ENCODE data around the gene JUND. TPM values are rescaled to one million over a fixed set of nuclear protein-coding genes. Genes with fewer than 3 reads are reported as not detected.

JUND gene
- total and polyA plus RNA-seq, 2 experiments from 2014 or later, result 40.0 to 181 TPM

DNA sequence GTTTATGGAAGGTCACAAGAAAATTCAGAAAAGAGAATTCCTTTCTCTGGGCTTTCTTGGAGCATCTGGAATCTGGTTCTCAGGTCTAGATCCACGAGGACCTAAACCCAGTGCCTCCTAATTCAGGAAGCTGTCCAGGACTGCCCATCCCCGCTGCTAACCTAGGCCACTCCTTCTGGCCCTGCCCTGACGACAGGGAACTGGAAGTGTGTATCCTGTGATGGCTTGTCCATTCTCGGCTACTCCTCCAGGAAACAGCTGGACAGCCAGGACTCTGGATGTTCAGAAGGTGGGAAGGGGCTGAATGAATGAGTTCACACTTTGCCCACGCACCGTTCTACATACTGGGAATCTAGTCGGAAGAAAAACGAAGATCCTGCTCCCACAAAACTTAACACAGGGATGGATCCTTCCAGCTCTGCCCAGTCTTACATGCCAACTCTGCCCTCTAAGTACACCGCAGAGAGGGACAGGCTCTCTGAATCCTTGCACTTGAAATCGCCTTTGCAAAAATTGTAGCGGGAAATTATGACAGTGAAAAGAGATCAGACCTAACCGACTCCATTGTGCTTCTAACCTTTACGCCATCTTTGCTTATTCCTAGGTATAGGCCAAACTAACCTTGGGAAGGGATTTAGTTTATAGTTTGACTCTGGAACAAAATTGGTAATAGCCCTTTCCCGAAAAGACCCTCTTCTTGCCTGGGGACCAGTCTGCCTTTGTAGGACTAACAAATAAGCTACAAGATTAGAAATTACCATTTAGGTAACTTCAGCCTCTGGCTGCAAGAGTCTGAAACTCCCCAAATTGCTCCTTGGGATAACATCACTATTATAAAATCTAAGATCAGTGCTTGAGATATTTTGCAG lies 39.7 kb upstream of the JUND start:
- peak overlapping the region; percentile 91; the same call in 1 of the 2 replicates for H3K27ac ChIP-seq (ENCODE audit: low read depth)
- H3K27me3 ChIP-seq (ENCODE audit: insufficient read depth), result no peaks in the 10 kb centered on the region
- Mint-ChIP-seq H3K9me3 (no peaks in the 10 kb centered on the region), H3K4me3 (peak overlapping the region; percentile 92), H3K4me1 (peaks cover 32% of the 10 kb centered on the region), H3K27ac (peak overlapping the region; percentile 92; the same call in 1 of the 2 replicates), H3K27me3 (ENCODE audit: insufficient read depth, low read depth, poor library complexity) (peaks cover 21% of the 10 kb centered on the region), H3K36me3 (ENCODE audit: low read depth) (peaks cover 33% of the 10 kb centered on the region)
- no peak overlapping the region for H2AFZ ChIP-seq
- peaks cover 38% of the 10 kb centered on the region; the same call in 1 of the 2 replicates for H3F3A ChIP-seq (replicated peaks; ENCODE audit: low read depth)
- peak overlapping the region; percentile 92 for H3K4me2 ChIP-seq
- peaks cover 60% of the 10 kb centered on the region for H3K79me2 ChIP-seq (replicated peaks; ENCODE audit: insufficient read depth)
- H3K4me3 ChIP-seq, result peak overlapping the region; percentile 76
- peaks cover 14% of the 10 kb centered on the region for H3K4me1 ChIP-seq (ENCODE audit: insufficient read depth)
- H4K20me1 ChIP-seq (replicated peaks; ENCODE audit: insufficient read depth), result peaks cover 17% of the 10 kb centered on the region
- H3K36me3 ChIP-seq (ENCODE audit: insufficient read depth), result no peaks in the 10 kb centered on the region; the same call in 1 of the 2 replicates
- DNase-seq (ENCODE audit: low spot score), result no peak
- H3K9me2 ChIP-seq (ENCODE audit: insufficient read depth), result no peaks in the 10 kb centered on the region
- no peak for ATAC-seq
- TF ChIP-seq EZH2phosphoT487 (IDR thresholded peaks at IDR 0.05; ENCODE audit: unreplicated experiment) (no peak), CREB1 (CRISPR knock-in tag; IDR thresholded peaks at IDR 0.05; ENCODE audit: low read depth) (no peak), NANOG (IDR thresholded peaks at IDR 0.05; ENCODE audit: borderline replicate concordance) (no peak), STAT1 (IDR thresholded peaks at IDR 0.05; ENCODE audit: unreplicated experiment) (no peak), POLR2AphosphoS5 (IDR thresholded peaks at IDR 0.05; ENCODE audit: low read depth) (no peak), ZNF331 (CRISPR knock-in tag; IDR thresholded peaks at IDR 0.05; ENCODE audit: low read depth) (no peak), ZNF114 (CRISPR knock-in tag; IDR thresholded peaks at IDR 0.05) (no peak), EZH2 (IDR thresholded peaks at IDR 0.05; ENCODE audit: low read depth, unreplicated experiment) (no peak), JUNB (IDR thresholded peaks at IDR 0.05; ENCODE audit: unreplicated experiment) (no peak)
- TF ChIP-seq, protein P1, sequence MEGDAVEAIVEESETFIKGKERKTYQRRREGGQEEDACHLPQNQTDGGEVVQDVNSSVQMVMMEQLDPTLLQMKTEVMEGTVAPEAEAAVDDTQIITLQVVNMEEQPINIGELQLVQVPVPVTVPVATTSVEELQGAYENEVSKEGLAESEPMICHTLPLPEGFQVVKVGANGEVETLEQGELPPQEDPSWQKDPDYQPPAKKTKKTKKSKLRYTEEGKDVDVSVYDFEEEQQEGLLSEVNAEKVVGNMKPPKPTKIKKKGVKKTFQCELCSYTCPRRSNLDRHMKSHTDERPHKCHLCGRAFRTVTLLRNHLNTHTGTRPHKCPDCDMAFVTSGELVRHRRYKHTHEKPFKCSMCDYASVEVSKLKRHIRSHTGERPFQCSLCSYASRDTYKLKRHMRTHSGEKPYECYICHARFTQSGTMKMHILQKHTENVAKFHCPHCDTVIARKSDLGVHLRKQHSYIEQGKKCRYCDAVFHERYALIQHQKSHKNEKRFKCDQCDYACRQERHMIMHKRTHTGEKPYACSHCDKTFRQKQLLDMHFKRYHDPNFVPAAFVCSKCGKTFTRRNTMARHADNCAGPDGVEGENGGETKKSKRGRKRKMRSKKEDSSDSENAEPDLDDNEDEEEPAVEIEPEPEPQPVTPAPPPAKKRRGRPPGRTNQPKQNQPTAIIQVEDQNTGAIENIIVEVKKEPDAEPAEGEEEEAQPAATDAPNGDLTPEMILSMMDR (conservative IDR thresholded peaks at IDR 0.05; ENCODE audit: low read depth in 2 of 2), result no peak
- TF ChIP-seq, protein P2, sequence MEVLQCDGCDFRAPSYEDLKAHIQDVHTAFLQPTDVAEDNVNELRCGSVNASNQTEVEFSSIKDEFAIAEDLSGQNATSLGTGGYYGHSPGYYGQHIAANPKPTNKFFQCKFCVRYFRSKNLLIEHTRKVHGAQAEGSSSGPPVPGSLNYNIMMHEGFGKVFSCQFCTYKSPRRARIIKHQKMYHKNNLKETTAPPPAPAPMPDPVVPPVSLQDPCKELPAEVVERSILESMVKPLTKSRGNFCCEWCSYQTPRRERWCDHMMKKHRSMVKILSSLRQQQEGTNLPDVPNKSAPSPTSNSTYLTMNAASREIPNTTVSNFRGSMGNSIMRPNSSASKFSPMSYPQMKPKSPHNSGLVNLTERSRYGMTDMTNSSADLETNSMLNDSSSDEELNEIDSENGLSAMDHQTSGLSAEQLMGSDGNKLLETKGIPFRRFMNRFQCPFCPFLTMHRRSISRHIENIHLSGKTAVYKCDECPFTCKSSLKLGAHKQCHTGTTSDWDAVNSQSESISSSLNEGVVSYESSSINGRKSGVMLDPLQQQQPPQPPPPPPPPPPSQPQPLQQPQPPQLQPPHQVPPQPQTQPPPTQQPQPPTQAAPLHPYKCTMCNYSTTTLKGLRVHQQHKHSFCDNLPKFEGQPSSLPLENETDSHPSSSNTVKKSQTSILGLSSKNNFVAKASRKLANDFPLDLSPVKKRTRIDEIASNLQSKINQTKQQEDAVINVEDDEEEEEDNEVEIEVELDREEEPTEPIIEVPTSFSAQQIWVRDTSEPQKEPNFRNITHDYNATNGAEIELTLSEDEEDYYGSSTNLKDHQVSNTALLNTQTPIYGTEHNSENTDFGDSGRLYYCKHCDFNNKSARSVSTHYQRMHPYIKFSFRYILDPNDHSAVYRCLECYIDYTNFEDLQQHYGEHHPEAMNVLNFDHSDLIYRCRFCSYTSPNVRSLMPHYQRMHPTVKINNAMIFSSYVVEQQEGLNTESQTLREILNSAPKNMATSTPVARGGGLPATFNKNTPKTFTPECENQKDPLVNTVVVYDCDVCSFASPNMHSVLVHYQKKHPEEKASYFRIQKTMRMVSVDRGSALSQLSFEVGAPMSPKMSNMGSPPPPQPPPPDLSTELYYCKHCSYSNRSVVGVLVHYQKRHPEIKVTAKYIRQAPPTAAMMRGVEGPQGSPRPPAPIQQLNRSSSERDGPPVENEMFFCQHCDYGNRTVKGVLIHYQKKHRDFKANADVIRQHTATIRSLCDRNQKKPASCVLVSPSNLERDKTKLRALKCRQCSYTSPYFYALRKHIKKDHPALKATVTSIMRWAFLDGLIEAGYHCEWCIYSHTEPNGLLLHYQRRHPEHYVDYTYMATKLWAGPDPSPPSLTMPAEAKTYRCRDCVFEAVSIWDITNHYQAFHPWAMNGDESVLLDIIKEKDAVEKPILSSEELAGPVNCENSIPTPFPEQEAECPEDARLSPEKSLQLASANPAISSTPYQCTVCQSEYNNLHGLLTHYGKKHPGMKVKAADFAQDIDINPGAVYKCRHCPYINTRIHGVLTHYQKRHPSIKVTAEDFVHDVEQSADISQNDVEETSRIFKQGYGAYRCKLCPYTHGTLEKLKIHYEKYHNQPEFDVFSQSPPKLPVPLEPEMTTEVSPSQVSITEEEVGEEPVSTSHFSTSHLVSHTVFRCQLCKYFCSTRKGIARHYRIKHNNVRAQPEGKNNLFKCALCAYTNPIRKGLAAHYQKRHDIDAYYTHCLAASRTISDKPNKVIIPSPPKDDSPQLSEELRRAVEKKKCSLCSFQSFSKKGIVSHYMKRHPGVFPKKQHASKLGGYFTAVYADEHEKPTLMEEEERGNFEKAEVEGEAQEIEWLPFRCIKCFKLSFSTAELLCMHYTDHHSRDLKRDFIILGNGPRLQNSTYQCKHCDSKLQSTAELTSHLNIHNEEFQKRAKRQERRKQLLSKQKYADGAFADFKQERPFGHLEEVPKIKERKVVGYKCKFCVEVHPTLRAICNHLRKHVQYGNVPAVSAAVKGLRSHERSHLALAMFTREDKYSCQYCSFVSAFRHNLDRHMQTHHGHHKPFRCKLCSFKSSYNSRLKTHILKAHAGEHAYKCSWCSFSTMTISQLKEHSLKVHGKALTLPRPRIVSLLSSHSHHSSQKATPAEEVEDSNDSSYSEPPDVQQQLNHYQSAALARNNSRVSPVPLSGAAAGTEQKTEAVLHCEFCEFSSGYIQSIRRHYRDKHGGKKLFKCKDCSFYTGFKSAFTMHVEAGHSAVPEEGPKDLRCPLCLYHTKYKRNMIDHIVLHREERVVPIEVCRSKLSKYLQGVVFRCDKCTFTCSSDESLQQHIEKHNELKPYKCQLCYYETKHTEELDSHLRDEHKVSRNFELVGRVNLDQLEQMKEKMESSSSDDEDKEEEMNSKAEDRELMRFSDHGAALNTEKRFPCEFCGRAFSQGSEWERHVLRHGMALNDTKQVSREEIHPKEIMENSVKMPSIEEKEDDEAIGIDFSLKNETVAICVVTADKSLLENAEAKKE (CRISPR knock-in tag; IDR thresholded peaks at IDR 0.05), result no peak
- TF ChIP-seq, protein P3, sequence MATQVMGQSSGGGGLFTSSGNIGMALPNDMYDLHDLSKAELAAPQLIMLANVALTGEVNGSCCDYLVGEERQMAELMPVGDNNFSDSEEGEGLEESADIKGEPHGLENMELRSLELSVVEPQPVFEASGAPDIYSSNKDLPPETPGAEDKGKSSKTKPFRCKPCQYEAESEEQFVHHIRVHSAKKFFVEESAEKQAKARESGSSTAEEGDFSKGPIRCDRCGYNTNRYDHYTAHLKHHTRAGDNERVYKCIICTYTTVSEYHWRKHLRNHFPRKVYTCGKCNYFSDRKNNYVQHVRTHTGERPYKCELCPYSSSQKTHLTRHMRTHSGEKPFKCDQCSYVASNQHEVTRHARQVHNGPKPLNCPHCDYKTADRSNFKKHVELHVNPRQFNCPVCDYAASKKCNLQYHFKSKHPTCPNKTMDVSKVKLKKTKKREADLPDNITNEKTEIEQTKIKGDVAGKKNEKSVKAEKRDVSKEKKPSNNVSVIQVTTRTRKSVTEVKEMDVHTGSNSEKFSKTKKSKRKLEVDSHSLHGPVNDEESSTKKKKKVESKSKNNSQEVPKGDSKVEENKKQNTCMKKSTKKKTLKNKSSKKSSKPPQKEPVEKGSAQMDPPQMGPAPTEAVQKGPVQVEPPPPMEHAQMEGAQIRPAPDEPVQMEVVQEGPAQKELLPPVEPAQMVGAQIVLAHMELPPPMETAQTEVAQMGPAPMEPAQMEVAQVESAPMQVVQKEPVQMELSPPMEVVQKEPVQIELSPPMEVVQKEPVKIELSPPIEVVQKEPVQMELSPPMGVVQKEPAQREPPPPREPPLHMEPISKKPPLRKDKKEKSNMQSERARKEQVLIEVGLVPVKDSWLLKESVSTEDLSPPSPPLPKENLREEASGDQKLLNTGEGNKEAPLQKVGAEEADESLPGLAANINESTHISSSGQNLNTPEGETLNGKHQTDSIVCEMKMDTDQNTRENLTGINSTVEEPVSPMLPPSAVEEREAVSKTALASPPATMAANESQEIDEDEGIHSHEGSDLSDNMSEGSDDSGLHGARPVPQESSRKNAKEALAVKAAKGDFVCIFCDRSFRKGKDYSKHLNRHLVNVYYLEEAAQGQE (IDR thresholded peaks at IDR 0.05; ENCODE audit: unreplicated experiment), result no peak
- TF ChIP-seq, protein P4, sequence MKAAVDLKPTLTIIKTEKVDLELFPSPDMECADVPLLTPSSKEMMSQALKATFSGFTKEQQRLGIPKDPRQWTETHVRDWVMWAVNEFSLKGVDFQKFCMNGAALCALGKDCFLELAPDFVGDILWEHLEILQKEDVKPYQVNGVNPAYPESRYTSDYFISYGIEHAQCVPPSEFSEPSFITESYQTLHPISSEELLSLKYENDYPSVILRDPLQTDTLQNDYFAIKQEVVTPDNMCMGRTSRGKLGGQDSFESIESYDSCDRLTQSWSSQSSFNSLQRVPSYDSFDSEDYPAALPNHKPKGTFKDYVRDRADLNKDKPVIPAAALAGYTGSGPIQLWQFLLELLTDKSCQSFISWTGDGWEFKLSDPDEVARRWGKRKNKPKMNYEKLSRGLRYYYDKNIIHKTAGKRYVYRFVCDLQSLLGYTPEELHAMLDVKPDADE (IDR thresholded peaks at IDR 0.05), result no peak
